Upper lobe of right lung (tissue), 1 donor: ENCODE data around the gene SUCNR1. TPM values are rescaled to one million over a fixed set of nuclear protein-coding genes. Genes with fewer than 3 reads are reported as not detected.

ENCODE experiments used
- ATAC-seq: fragments of 200-7000 bp; cut with Tn5 transposase; one replicate; pipeline ENCODE4 v1.9.1; 2020; ENCODE audit warnings: mild to moderate bottlenecking, moderate library complexity
- DNase-seq: peaks from one replicate; pipeline ENCODE4 v3.0.0-alpha.2; 2020
- H3K27ac ChIP-seq: fragments of 200-600 bp; one replicate; pipeline ENCODE4 v1.8.0; 2022
- H3K27me3 ChIP-seq: fragments of 200-600 bp; one replicate; pipeline ENCODE4 v1.8.0; 2022; ENCODE audit warnings: mild to moderate bottlenecking
- H3K36me3 ChIP-seq: fragments of 200-600 bp; one replicate; pipeline ENCODE4 v1.8.0; 2022
- H3K4me1 ChIP-seq: fragments of 200-600 bp; one replicate; pipeline ENCODE4 v1.8.0; 2022
- H3K4me3 ChIP-seq: fragments of 200-600 bp; one replicate; pipeline ENCODE4 v1.8.0; 2022; ENCODE audit warnings: mild to moderate bottlenecking
- H3K9me3 ChIP-seq: fragments of 200-600 bp; one replicate; pipeline ENCODE4 v1.8.0; 2022
- intact Hi-C: fragments of 100-400 bp; cut with DNase I; formaldehyde crosslinking; loops from one replicate; pipeline ENCODE4 v1.11.0; 2022
- total RNA-seq: library from RNA; stranded (reverse); fragmentation: NEBNext Ultra II Directional; extraction: Animal tissue kit (Norgen Biotek cat#: 25700); gene quantifications from one replicate; pipeline ENCODE4 v1.2.1, GENCODE V29; 2021
- TF ChIP-seq, protein P1 (sequence below): fragments of 200-600 bp; IDR thresholded peaks from one replicate; pipeline ENCODE4 v1.8.0; 2022; ENCODE audit warnings: antibody characterized with exemption
- donor health status: DM: no; HTN: yes; CAD: no; lungs with severe emphysema.

Gene SUCNR1
- total RNA-seq, 1 donor from 2014 or later = 2.7 TPM

GRCh38 chr3:151900884-151901643, 27.6 kb downstream of the SUCNR1 start:
- ATAC-seq (no peak), DNase-seq (no peak)
- no peak overlapping the region for H3K27ac ChIP-seq

DNA sequence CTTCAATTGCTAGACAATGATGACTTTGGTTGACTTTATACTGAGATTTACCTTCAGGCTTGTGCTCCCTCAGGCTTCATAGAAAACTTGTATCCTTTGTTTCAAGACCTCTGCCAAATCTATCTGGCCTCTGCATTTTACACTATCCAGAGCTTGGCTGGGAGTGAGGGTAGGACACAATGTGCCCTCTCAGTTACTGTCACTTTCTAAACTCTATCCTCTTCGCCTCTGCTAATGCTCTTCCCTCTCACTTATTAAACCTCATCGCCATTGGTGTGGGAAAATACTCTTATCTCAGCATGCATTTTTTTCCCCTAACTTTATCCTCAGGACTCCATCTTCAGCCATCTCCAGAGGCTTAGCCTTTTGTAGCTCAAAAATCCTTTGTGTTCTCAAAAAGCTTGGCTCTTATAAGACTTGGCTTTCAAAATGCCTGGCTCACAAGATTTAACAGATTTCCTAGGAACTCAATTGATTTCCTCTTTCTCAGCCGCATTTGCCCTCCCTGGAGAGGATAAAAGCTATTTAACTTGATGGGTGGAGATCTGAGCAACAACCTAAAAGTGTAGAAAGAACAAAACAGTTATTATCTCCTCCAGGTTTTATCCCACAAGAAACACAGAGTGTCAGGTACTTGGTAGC, 28.3 kb downstream of the SUCNR1 start:
- Histone ChIP-seq H3K4me1 (peaks cover 9% of the 10 kb centered on the region), H3K4me3 (no peak overlapping the region), H3K27ac (no peak overlapping the region), H3K9me3 (no peaks in the 10 kb centered on the region), H3K27me3 (no peaks in the 10 kb centered on the region), H3K36me3 (no peaks in the 10 kb centered on the region)
- intact Hi-C loops = no loop called here
- no peak for DNase-seq
- TF ChIP-seq, protein P1, sequence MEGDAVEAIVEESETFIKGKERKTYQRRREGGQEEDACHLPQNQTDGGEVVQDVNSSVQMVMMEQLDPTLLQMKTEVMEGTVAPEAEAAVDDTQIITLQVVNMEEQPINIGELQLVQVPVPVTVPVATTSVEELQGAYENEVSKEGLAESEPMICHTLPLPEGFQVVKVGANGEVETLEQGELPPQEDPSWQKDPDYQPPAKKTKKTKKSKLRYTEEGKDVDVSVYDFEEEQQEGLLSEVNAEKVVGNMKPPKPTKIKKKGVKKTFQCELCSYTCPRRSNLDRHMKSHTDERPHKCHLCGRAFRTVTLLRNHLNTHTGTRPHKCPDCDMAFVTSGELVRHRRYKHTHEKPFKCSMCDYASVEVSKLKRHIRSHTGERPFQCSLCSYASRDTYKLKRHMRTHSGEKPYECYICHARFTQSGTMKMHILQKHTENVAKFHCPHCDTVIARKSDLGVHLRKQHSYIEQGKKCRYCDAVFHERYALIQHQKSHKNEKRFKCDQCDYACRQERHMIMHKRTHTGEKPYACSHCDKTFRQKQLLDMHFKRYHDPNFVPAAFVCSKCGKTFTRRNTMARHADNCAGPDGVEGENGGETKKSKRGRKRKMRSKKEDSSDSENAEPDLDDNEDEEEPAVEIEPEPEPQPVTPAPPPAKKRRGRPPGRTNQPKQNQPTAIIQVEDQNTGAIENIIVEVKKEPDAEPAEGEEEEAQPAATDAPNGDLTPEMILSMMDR = no peak
- no peak for ATAC-seq

More at GRCh38 chr3:151900884-151901643, 27.6 kb downstream of the SUCNR1 start:
- Histone ChIP-seq H3K27me3 (no peaks in the 10 kb centered on the region), H3K4me3 (no peak overlapping the region), H3K36me3 (no peaks in the 10 kb centered on the region), H3K4me1 (peaks cover 9% of the 10 kb centered on the region), H3K9me3 (no peaks in the 10 kb centered on the region)
- TF ChIP-seq, protein P1 = no peak
- intact Hi-C loops = no loop called here

DNA sequence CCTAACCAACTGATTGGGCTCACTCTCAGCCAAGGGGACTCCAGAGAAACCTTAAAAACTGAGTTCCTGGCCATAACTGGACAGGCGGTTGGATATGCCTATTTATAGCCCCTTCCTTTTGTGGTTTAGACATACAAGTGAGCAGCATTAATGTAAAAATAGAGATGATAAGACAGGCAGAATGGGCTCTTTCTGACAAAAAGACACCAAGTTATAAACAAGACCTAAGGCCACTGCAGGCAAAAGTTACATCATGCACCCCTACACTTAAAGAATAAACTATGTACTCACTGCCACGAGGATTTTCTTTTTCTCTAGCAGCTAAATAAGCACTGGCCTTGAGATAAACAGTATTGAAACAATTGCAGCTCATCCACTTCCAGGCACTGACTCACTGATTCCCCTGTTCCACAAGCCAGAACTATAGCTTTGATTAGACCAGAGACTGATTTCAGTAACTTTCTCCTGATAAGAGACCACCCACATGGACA, 30.1 kb downstream of the SUCNR1 start:
- Histone ChIP-seq H3K9me3 (no peaks in the 10 kb centered on the region), H3K4me3 (no peak overlapping the region), H3K4me1 (peaks cover 9% of the 10 kb centered on the region), H3K27me3 (no peaks in the 10 kb centered on the region), H3K36me3 (no peaks in the 10 kb centered on the region), H3K27ac (no peak overlapping the region)
- no peak for ATAC-seq
- TF ChIP-seq, protein P1 = no peak
- intact Hi-C loops = no loop called here
- no peak for DNase-seq

DNA sequence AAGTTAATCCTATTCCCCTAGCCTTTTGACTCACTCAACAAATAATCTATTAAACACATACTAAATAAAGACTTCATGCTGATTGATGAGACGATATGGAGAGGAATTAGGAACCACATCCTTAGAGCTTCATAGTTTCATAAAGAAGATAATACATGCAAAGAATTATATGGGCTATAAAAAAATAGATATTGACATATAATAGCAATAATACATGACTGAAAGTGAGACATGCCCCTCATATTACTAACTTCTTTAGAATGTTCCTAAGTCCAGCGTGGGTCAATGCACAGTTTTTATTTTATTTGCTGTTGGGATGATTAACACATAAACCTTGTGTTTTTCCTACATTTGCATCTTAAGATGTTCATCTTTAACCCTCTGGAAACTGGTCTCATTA, 32.2 kb downstream of the SUCNR1 start:
- no peak for DNase-seq
- Histone ChIP-seq H3K27me3 (no peaks in the 10 kb centered on the region), H3K4me3 (no peak overlapping the region), H3K27ac (no peak overlapping the region), H3K36me3 (no peaks in the 10 kb centered on the region), H3K4me1 (peaks cover 9% of the 10 kb centered on the region), H3K9me3 (no peaks in the 10 kb centered on the region)
- no peak for ATAC-seq
- TF ChIP-seq, protein P1 = no peak
- intact Hi-C loops = no loop called here

GRCh38 chr3:151906751-151907150, 33.3 kb downstream of the SUCNR1 start:
- Histone ChIP-seq H3K4me1 (no peaks in the 10 kb centered on the region), H3K27ac (no peak overlapping the region)
- ATAC-seq = no peak

More at GRCh38 chr3:151906751-151907150, 33.3 kb downstream of the SUCNR1 start:
- Histone ChIP-seq H3K4me3 (no peak overlapping the region), H3K9me3 (no peaks in the 10 kb centered on the region), H3K27me3 (no peaks in the 10 kb centered on the region), H3K36me3 (no peaks in the 10 kb centered on the region)
- TF ChIP-seq, protein P1 = no peak
- intact Hi-C loops = no loop called here
- DNase-seq = no peak
